Neuronal stem cell (in vitro differentiated cells): ENCODE measurements around the gene B2M.

Source experiments
- DNase-seq: peaks from one replicate; pipeline ENCODE4 v3.0.0-alpha.2; 2013; ENCODE audit warnings: low spot score
- H2AFZ ChIP-seq: one replicate; pipeline ENCODE4 v1.6.1; 2013; ENCODE audit warnings: mild to moderate bottlenecking, low read length, inconsistent platforms
- H2AK5ac ChIP-seq: 2 replicates; pipeline ENCODE4 v1.6.1; 2013; ENCODE audit warnings: low read depth, mild to moderate bottlenecking, inconsistent platforms, low read length, moderate library complexity, mixed read lengths
- H2BK120ac ChIP-seq: 2 replicates; pipeline ENCODE4 v1.6.1; 2013; ENCODE audit warnings: low read depth, mild to moderate bottlenecking, inconsistent platforms, low read length, moderate library complexity, mixed read lengths
- H2BK12ac ChIP-seq: one replicate; pipeline ENCODE4 v1.6.1; 2013; ENCODE audit warnings: low read length, inconsistent platforms
- H2BK15ac ChIP-seq: 2 replicates; pipeline ENCODE4 v1.6.1; 2013; ENCODE audit warnings: mild to moderate bottlenecking, low read length, inconsistent platforms, mixed read lengths
- H2BK5ac ChIP-seq: one replicate; pipeline ENCODE4 v1.6.1; 2013; ENCODE audit warnings: inconsistent platforms, mild to moderate bottlenecking, low read length, moderate library complexity
- H3K14ac ChIP-seq: one replicate; pipeline ENCODE4 v1.6.1; 2013; ENCODE audit warnings: low read length, inconsistent platforms
- H3K18ac ChIP-seq: 2 replicates; pipeline ENCODE4 v1.6.1; 2013; ENCODE audit warnings: low read length, inconsistent platforms
- H3K23ac ChIP-seq: 2 replicates; pipeline ENCODE4 v1.6.1; 2013; ENCODE audit warnings: low read depth, mild to moderate bottlenecking, mixed read lengths, low read length, inconsistent platforms; ENCODE audit not compliant: poor library complexity
- H3K27ac ChIP-seq: replicated peaks from 3 replicates; pipeline ENCODE4 v1.5.1; 2013; ENCODE audit warnings: low read length, inconsistent platforms
- H3K27me3 ChIP-seq, 3 experiments: 2 replicates each; pipeline ENCODE4 v1.6.1; 2013; ENCODE audit warnings: low read length in 3 of 3, mild to moderate bottlenecking in 2 of 3, inconsistent platforms in 1 of 3, low read depth in 1 of 3, mixed read lengths in 1 of 3, moderate library complexity in 1 of 3; ENCODE audit not compliant: control insufficient read depth in 3 of 3, insufficient read depth in 3 of 3
- H3K36me3 ChIP-seq, 2 donors: replicated peaks in 1 of 2; 2 replicates each; pipeline ENCODE4 v1.6.1; 2013; ENCODE audit warnings: low read length in 2 of 2; ENCODE audit not compliant: control insufficient read depth in 2 of 2, insufficient read depth in 2 of 2
- H3K4ac ChIP-seq: 2 replicates; pipeline ENCODE4 v1.6.1; 2013; ENCODE audit warnings: inconsistent platforms, mild to moderate bottlenecking, low read length, moderate library complexity
- H3K4me1 ChIP-seq, 2 donors: 1 replicate in 1 of 2; 2 replicates in 1 of 2; pipeline ENCODE4 v1.6.1; 2013; ENCODE audit warnings: low read length in 2 of 2, low read depth in 1 of 2; ENCODE audit not compliant: control insufficient read depth in 2 of 2, insufficient read depth in 1 of 2
- H3K4me2 ChIP-seq: one replicate; pipeline ENCODE4 v1.6.1; 2013; ENCODE audit warnings: mild to moderate bottlenecking, low read length, inconsistent platforms; ENCODE audit not compliant: insufficient read depth, poor library complexity, severe bottlenecking
- H3K4me3 ChIP-seq, 2 donors: 2 replicates each; pipeline ENCODE4 v1.5.1; 2013; ENCODE audit warnings: low read length in 2 of 2, mild to moderate bottlenecking in 2 of 2, inconsistent platforms in 1 of 2, moderate library complexity in 1 of 2
- H3K79me1 ChIP-seq: one replicate; pipeline ENCODE4 v1.6.1; 2013; ENCODE audit warnings: low read depth, mild to moderate bottlenecking, inconsistent platforms, low read length, moderate library complexity
- H3K9ac ChIP-seq: one replicate; pipeline ENCODE4 v1.6.1; 2013; ENCODE audit warnings: mild to moderate bottlenecking, low read depth, low read length, inconsistent platforms; ENCODE audit not compliant: poor library complexity
- H3K9me3 ChIP-seq, 2 donors: replicated peaks in 1 of 2; 2 replicates each; pipeline versions ENCODE3 to v1.6.1; 2013; ENCODE audit warnings: low read length in 2 of 2, mild to moderate bottlenecking in 2 of 2, inconsistent platforms in 1 of 2, low read depth in 1 of 2, mixed read lengths in 1 of 2, moderate library complexity in 1 of 2; ENCODE audit not compliant: control insufficient read depth in 2 of 2, insufficient read depth in 1 of 2
- H4K8ac ChIP-seq: one replicate; pipeline ENCODE4 v1.6.1; 2013; ENCODE audit warnings: low read depth, mild to moderate bottlenecking, inconsistent platforms, low read length, moderate library complexity
- H4K91ac ChIP-seq: one replicate; pipeline ENCODE4 v1.6.1; 2013; ENCODE audit warnings: low read length, low read depth, mild to moderate bottlenecking, inconsistent platforms; ENCODE audit not compliant: poor library complexity
- WGBS, 2 donors: extraction: QIAGEN DNeasy Blood & Tissue Kit; methylation state at CpG; one replicate each; pipeline ENCODE4 v1.1.7; 2013; ENCODE audit warnings: missing lambda C conversion rate in 2 of 2, mixed read lengths in 1 of 2; ENCODE audit not compliant: insufficient read length in 2 of 2, insufficient replicate concordance in 1 of 2; ENCODE audit errors: extremely low coverage in 2 of 2; 5-methylcytosine and 5-hydroxymethylcytosine counted together

Gene B2M

DNA sequence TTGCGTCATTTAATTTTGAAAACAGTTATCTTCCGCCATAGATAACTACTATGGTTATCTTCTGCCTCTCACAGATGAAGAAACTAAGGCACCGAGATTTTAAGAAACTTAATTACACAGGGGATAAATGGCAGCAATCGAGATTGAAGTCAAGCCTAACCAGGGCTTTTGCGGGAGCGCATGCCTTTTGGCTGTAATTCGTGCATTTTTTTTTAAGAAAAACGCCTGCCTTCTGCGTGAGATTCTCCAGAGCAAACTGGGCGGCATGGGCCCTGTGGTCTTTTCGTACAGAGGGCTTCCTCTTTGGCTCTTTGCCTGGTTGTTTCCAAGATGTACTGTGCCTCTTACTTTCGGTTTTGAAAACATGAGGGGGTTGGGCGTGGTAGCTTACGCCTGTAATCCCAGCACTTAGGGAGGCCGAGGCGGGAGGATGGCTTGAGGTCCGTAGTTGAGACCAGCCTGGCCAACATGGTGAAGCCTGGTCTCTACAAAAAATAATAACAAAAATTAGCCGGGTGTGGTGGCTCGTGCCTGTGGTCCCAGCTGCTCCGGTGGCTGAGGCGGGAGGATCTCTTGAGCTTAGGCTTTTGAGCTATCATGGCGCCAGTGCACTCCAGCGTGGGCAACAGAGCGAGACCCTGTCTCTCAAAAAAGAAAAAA is 1.2 kb downstream of the B2M start:
- Histone ChIP-seq H2AK5ac (no peak overlapping the region), H3K4me2 (no peak overlapping the region), H3K4me1 (peaks cover 0 to 11% of the 10 kb centered on the region in 2 donors), H3K18ac (no peak overlapping the region), H3K14ac (no peak overlapping the region), H2BK5ac (no peak overlapping the region), H3K9ac (no peak overlapping the region), H3K23ac (no peak overlapping the region), H4K8ac (no peak overlapping the region), H3K27ac (no peak overlapping the region), H2BK12ac (no peak overlapping the region), H3K27me3 (peaks cover 0 to 9% (median 0%) of the 10 kb centered on the region in 3 experiments), H3K36me3 (peaks cover 3 to 23% of the 10 kb centered on the region in 2 donors), H3K4me3 (peak overlapping the region in 1 of 2 donors; percentile 79), H3K4ac (no peak overlapping the region), H2AFZ (peak overlapping the region; percentile 90), H2BK15ac (no peak overlapping the region), H3K9me3 (no peaks in the 10 kb centered on the region), H3K79me1 (no peaks in the 10 kb centered on the region), H2BK120ac (no peak overlapping the region), H4K91ac (no peak overlapping the region)
- WGBS, 2 donors = no CpG with 5 or more reads among the region's 24 CpGs
- DNase-seq = no peak

DNA sequence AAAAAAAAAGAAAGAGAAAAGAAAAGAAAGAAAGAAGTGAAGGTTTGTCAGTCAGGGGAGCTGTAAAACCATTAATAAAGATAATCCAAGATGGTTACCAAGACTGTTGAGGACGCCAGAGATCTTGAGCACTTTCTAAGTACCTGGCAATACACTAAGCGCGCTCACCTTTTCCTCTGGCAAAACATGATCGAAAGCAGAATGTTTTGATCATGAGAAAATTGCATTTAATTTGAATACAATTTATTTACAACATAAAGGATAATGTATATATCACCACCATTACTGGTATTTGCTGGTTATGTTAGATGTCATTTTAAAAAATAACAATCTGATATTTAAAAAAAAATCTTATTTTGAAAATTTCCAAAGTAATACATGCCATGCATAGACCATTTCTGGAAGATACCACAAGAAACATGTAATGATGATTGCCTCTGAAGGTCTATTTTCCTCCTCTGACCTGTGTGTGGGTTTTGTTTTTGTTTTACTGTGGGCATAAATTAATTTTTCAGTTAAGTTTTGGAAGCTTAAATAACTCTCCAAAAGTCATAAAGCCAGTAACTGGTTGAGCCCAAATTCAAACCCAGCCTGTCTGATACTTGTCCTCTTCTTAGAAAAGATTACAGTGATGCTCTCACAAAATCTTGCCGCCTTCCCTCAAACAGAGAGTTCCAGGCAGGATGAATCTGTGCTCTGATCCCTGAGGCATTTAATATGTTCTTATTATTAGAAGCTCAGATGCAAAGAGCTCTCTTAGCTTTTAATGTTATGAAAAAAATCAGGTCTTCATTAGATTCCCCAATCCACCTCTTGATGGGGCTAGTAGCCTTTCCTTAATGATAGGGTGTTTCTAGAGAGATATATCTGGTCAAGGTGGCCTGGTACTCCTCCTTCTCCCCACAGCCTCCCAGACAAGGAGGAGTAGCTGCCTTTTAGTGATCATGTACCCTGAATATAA is 2.0 kb downstream of the B2M start:
- Histone ChIP-seq H3K36me3 (peaks cover 3 to 32% of the 10 kb centered on the region in 2 donors), H3K27ac (no peak overlapping the region), H3K18ac (no peak overlapping the region), H3K14ac (no peak overlapping the region), H3K4ac (no peak overlapping the region), H2AFZ (no peak overlapping the region), H3K4me2 (no peak overlapping the region), H4K8ac (no peak overlapping the region), H3K4me1 (peaks cover 0 to 11% of the 10 kb centered on the region in 2 donors), H2BK12ac (no peak overlapping the region), H3K27me3 (peaks cover 0 to 9% (median 0%) of the 10 kb centered on the region in 3 experiments), H2BK120ac (no peak overlapping the region), H4K91ac (no peak overlapping the region), H2AK5ac (no peak overlapping the region), H3K79me1 (no peaks in the 10 kb centered on the region), H2BK5ac (no peak overlapping the region), H3K9me3 (no peaks in the 10 kb centered on the region), H2BK15ac (no peak overlapping the region), H3K9ac (no peak overlapping the region), H3K23ac (no peak overlapping the region), H3K4me3 (no peak overlapping the region)
- WGBS, 2 donors = no CpG with 5 or more reads among the region's 5 CpGs
- no peak for DNase-seq

GRCh38 chr15:44715142-44715796 is 4.0 kb downstream of the B2M start:
- H4K91ac ChIP-seq = no peak overlapping the region
- H3K27ac ChIP-seq = no peak overlapping the region
- peaks cover 3 to 39% of the 10 kb centered on the region in 2 donors for H3K36me3 ChIP-seq
- no peak overlapping the region for H3K4me2 ChIP-seq
- H2BK12ac ChIP-seq = no peak overlapping the region
- H3K4me1 ChIP-seq = peaks cover 0 to 11% of the 10 kb centered on the region in 2 donors
- DNase-seq = no peak
- no peak overlapping the region for H3K14ac ChIP-seq
- no peak overlapping the region for H2BK15ac ChIP-seq
- H2AFZ ChIP-seq = no peak overlapping the region
- no peaks in the 10 kb centered on the region for H3K9me3 ChIP-seq
- H3K4me3 ChIP-seq = no peak overlapping the region
- H2BK5ac ChIP-seq = no peak overlapping the region
- H3K4ac ChIP-seq = no peak overlapping the region
- no peak overlapping the region for H4K8ac ChIP-seq
- H3K18ac ChIP-seq = no peak overlapping the region
- no peak overlapping the region for H3K23ac ChIP-seq
- no peak overlapping the region for H2BK120ac ChIP-seq
- no peak overlapping the region for H2AK5ac ChIP-seq
- no CpG with 5 or more reads among the region's 6 CpGs for WGBS, 2 donors
- no peaks in the 10 kb centered on the region for H3K79me1 ChIP-seq
- H3K9ac ChIP-seq = no peak overlapping the region
- H3K27me3 ChIP-seq = peaks cover 0 to 9% (median 0%) of the 10 kb centered on the region in 3 experiments
